Measurements from ENCODE around the gene CFAP77.

GRCh38 chr9:132513416-132513815 is 103.4 kb downstream of the CFAP77 start:
- no peak for TF ChIP-seq CTCF (IDR thresholded peaks at IDR 0.05; ENCODE audit: control extremely low read depth in 1 of 3, insufficient read depth in 1 of 3, low read depth in 1 of 3, low read length in 3 of 3)
- TF ChIP-seq ZNF274 (IDR thresholded peaks at IDR 0.05; ENCODE audit: borderline replicate concordance, extremely low read depth, low read length) = no peak
- no peak for TF ChIP-seq POLR2A (IDR thresholded peaks at IDR 0.05; ENCODE audit: control extremely low read depth in 1 of 2, low read depth in 2 of 2, low read length in 2 of 2)
- no peak for TF ChIP-seq POLR2AphosphoS5 (IDR thresholded peaks at IDR 0.05; ENCODE audit: low read depth, low read length)
- no peak for TF ChIP-seq SRF (IDR thresholded peaks at IDR 0.05; ENCODE audit: low read depth, low read length)
- TF ChIP-seq MAX (IDR thresholded peaks at IDR 0.05) = no peak
- TF ChIP-seq CHD1 (IDR thresholded peaks at IDR 0.05; ENCODE audit: low read depth, low read length) = no peak
- TF ChIP-seq EZH2 (IDR thresholded peaks at IDR 0.05; ENCODE audit: low read depth, low read length, severe bottlenecking) = no peak
- TF ChIP-seq EP300 (IDR thresholded peaks at IDR 0.05; ENCODE audit: borderline replicate concordance in 1 of 2, low read depth in 2 of 2, low read length in 2 of 2) = no peak
- TF ChIP-seq SP4 (IDR thresholded peaks at IDR 0.05; ENCODE audit: low read length) = no peak
- TF ChIP-seq HDAC6 (IDR thresholded peaks at IDR 0.05; ENCODE audit: low read depth, low read length) = no peak
- TF ChIP-seq RFX5 (IDR thresholded peaks at IDR 0.05; ENCODE audit: borderline replicate concordance, low read depth, low read length) = no peak
- TF ChIP-seq KDM1A (IDR thresholded peaks at IDR 0.05; ENCODE audit: borderline replicate concordance, low read length) = no peak
- no peak for TF ChIP-seq BACH1 (IDR thresholded peaks at IDR 0.05; ENCODE audit: low read length)

Data from H1 (cell line).